Epidermal melanocyte (primary cell): Measurements from ENCODE around the gene SPOCK1.

ENCODE experiments used
- DNase-seq: peaks from one replicate; pipeline ENCODE4 v3.0.0; 2011; ENCODE audit warnings: low spot score; ENCODE audit not compliant: insufficient read length

SPOCK1 gene

GRCh38 chr5:137200906-137201700 is 298.0 kb downstream of the SPOCK1 start:
- no peak for DNase-seq

- DNase-seq = no peak
Measured at GRCh38 chr5:137199966-137200365, 299.2 kb downstream of the SPOCK1 start.

DNA sequence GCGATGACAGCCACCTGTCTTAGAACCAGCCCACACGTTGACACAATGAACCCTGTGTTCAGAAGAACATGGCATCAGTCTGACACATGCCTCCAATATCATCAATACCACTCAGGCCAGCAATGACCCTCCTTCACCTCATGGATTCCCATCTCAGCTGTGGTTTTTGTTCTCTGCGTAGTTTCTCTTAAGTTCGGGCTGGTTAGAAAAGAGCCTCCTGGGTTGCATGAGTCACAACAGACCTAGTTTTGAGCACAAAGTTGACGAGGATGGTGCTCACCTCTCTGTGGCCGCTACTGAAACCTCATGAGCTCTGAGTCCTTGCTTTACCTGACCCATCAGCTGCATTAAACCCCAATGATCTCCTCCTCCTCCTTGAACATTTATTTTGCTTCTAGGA is 299.9 kb downstream of the SPOCK1 start:
- DNase-seq = no peak

DNA sequence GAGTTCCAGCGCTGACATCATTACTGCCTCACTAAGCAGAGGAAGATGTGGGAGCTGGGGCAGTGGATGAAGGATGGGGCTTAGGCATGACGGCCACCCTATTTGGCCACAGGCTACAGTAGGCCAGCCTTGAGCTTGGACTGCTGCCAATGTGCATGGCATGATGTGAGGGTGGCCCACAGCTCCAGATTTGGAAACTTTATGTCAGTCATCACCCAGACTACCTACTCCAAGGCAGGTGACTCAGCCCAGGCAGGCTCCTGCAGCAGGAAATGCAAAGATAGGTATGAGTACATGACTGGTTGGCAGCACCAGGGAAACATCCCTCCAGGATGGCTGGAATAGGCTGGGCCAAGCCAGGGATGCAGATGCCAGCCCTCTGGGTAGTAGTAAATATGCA is 303.6 kb downstream of the SPOCK1 start:
- no peak for DNase-seq

DNA sequence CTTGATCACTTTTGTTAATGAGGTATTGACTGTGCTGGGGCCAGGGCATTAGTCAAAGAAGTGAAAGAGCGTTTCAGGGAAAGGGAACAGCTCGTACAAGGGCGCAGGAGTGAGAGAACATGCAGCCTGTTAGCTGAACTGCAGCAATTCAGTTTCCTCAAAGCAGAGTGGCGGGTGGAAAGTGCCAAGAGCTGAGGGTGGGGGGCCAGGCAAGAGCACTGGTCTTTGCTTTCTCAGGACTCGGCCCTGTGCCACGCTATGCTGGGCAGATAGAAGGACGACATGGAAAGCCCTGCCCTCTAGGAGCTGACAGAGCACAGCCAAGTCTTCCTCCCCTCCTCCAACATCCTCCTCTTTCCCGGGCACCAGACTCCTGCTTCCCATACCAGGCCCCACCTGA is 304.8 kb downstream of the SPOCK1 start:
- no peak for DNase-seq

DNA sequence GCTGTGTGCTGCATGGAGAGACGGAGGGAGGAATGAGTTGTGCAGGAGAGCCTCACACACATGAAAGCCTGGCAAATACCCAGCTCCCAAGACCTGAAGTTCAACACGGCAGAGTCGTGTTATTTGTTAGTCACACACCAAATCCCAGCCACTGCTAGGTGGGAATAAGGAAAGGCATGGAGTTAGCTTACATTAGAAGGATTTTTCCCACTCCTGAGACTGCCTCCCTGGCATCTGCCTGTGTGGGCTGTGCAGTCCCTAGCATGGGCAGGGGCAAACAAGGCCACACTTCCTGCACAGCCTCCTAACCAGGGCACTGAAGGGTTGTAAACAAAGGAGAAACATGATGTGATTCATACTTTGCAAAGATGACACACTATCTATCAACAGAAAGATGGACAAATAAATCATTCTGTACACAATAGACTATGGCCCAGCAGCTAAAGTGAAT is 306.8 kb downstream of the SPOCK1 start:
- no peak for DNase-seq

GRCh38 chr5:137191179-137191578 is 307.9 kb downstream of the SPOCK1 start:
- DNase-seq = no peak

DNA sequence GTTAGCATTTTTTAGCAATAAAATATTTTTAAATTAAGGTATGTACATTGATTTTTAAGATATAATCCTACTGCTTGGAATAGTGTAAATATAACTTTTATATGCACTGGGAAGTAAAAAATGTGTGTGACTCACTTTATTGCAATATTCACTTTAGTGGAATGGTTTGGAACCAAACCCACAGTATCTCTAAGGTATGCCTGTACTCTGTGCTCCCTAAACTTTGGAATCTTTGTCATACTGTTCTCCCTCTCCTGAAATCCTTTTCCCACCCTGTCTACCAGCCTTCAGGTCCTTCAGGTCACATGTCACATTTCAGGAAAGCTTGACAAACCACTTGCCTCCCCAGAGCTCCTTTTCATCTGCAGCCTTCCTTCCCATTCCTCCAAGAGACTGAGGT is 308.7 kb downstream of the SPOCK1 start:
- no peak for DNase-seq

DNA sequence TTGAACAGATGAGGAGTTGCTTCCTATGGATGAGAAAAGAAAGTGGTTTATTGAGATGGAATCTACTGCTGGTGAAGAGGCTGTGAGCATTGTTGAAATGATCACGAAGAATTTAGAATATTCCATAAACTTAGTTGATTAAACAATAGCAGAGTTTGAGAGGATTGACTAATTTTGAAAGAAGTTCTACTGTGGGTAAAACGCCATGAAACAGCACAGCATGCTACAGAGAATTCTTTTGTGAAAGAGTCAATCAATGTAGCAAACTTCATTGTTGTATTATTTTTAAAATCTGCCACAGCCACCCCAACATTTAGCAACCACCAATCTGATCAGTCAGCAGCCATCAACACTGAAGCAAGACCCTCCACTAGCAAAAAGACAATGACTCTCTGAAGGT is 309.1 kb downstream of the SPOCK1 start:
- no peak for DNase-seq

- DNase-seq = no peak
Measured at GRCh38 chr5:137188566-137188965, 310.6 kb downstream of the SPOCK1 start.

- DNase-seq = no peak
Measured at GRCh38 chr5:137186759-137187461, 312.2 kb downstream of the SPOCK1 start.

GRCh38 chr5:137185193-137185592 is 313.9 kb downstream of the SPOCK1 start:
- DNase-seq = no peak

DNA sequence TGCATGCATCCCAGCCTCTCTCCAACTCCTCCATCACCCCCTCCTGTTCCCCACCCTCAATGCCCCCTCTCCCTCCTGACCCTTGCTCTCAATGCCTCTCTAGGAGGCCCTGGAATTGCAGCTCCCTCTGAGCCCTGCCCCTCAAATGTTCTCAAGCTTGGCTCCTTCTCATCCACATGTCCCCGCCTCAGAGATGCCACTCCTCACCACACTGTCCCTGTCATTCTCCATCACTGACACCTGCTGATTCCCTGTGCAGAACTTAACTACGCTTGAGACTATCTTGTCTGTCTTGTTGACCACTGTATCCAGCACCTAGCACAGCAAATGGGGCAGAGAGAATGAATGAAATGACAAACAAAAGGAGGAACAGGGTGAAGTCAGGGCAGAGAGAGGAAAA is 314.4 kb downstream of the SPOCK1 start:
- no peak for DNase-seq

GRCh38 chr5:137182576-137182975 is 316.6 kb downstream of the SPOCK1 start:
- no peak for DNase-seq

GRCh38 chr5:137181667-137182066 is 317.5 kb downstream of the SPOCK1 start:
- no peak for DNase-seq

DNA sequence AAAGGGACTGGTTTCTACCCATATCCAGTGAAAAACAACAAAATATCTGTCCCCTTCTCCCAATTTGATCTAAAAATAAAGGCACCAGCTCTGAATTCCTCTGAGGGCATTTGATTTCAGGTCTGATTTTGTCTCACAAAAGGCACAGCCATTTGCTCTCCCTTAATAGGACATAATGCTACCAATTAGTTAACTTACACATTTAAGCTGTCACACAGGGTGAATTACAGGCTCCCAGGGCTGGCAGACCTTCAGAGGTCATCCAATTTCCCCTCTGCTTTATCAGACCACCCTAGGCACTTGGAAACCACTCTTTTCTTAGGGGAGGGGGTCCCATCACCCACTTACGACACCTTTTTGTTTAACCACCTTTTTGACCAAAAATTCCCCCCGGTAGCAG is 319.9 kb downstream of the SPOCK1 start:
- no peak for DNase-seq

DNA sequence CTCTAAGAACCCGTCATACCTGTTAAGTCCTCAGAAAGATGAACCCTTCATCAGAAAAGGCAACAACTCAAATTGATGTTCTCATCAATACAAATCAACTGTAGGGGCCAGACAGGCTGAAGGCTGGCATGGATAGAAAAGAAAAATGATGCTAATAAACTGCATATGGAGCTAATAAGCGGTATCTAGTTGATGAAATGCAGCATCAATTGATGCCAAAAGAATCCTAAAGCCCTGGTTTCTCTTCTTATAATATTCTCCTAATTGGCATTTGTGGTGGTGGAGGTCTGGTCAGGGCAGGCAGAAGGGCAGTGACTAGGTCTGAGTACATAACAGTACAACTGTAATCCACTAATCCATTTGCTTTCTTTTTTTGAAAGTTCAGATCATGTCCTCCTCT is 322.5 kb downstream of the SPOCK1 start:
- no peak for DNase-seq

- no peak for DNase-seq
Measured at GRCh38 chr5:137176126-137176525, 323.0 kb downstream of the SPOCK1 start.

DNA sequence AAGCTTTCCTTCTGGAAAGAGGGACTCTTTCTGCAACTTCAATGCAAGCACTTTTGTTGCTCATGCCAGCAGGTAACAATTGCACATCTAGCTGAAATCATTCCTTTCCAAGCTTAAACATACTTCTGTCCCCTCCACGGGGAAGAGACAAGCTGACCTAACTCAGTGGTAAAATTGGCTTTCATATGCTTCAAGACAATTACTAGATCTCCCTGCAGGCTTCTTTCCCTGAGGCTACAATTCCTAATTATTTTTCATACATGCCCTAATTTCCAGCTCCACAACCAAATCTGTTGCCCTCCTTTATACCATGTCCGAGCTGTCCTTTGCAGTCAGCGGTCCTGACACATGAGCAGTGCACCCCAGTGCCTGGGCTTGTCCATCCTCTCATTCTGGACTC is 324.9 kb downstream of the SPOCK1 start:
- DNase-seq = no peak

- no peak for DNase-seq
Measured at GRCh38 chr5:137172258-137172657, 326.9 kb downstream of the SPOCK1 start.

- no peak for DNase-seq
Measured at GRCh38 chr5:137167187-137167586, 331.9 kb downstream of the SPOCK1 start.

DNA sequence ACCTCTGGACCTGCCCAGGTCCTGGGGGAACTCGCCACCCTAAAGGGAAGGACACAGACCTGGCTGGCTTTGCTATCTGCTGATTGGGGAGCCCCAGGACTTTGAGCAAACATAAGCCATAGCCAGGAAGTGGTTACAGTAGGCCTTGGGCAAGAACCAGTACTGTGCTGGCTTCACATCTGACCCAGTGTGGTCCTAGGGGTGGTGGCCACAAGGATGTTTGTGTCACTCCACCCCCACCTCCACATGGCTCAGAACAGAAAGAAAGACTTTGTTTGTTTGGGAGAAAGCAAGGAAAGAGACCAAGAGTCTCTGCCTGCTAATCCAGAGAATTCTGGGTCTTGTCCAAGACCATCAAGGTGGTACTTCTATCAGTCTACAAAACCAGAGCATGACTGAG is 334.2 kb downstream of the SPOCK1 start:
- no peak for DNase-seq

DNA sequence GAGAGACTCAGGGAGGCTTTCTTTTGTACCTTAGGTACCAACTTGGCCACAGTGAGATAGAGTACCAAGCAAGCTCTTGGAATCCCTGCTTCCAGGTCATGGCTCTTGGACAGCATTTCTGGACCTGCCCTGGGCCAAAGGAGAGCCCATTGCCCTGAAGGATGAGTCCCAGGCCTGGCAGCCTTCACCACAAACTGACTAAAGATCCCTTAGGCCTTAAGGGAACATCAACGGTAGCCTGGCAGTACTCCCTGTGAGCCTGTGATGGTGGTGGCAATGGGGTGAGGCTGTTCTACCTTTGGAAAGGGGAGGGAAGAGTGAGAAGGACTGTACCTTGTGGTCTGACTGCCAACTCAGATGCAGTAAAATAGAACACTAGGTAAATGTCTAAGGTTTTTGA is 334.6 kb downstream of the SPOCK1 start:
- no peak for DNase-seq
